AG08396 (cell line): ENCODE results near the gene TUFM.
A peak's percentile ranks its signal among the peaks of the same experiment; 100 is the strongest.
"Not testable (repeated sequence)": the region's sequence is repeated elsewhere in the genome, so short reads cannot be mapped to it uniquely, and the experiment has no call there.

Source experiments
- DNase-seq: peaks from one replicate; pipeline ENCODE4 v3.0.0; 2012; ENCODE audit warnings: low spot score, mixed read lengths

The TUFM gene

DNA sequence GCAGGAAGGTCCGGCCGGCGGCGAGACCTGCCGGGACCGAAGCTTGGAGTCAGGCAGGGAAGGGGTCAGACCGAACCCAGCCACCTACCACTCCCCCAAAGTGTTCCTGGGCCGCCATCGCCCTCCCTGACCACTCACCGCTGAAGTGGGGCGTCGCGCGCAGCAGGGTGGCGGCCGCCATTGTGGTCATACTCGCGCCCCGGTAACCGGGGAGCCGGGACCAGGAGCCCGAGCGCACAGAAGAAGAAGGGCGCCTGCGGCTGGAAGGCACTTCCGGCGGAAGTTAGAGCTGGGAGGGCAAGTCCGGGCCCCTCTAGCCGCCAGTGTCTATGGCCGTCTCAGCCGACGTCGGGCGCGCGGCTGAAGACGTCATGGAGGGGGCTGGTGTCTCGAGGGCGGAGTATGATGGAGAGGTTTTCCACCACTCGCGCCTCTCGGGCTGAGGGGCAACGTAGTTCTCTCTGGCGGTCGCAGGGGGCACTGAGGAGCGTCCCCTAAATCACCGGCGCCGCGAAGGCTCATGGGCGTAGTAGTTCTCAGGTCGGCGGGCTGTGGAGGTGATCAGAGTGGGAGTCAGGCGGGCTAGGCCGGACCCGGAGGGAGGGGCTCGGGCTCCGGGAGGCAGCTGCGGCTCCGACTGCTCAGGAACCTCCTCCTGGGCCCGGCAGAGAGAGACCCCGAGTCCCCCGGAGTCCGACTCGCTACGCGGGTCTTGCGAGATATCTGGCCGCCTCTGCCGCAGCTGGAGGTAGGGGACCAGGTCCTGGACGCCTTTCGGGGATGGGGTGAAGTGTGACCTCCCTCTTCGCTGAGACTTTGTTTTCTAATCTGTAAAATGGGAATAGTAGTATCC is at the start of gene TUFM:
TUFM (minus strand) TSS at position 269 of the 853 bp plus-strand sequence; CDS start at position 190, 79 bp downstream.
- peak; percentile 97 for DNase-seq

DNA sequence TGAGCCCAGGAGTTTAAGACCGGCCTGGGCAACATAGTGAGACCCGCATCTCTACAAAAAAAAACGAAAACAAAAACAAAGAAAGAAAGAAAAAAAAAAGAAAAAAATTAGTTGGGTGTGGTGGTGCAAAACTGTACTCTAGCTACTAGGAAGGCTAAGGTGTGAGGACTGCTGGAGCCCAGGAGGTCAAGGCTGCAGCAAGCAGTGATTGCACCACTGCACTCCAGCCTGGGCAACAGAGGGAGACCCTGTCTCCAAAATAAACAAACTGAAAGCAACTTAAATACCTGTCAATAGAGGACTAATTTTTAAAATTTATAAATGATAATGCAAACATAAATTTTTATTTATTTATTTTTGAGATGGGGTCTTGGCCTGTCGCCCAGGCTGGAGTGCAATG is 49.5 kb upstream of the TUFM start:
- no peak for DNase-seq

DNA sequence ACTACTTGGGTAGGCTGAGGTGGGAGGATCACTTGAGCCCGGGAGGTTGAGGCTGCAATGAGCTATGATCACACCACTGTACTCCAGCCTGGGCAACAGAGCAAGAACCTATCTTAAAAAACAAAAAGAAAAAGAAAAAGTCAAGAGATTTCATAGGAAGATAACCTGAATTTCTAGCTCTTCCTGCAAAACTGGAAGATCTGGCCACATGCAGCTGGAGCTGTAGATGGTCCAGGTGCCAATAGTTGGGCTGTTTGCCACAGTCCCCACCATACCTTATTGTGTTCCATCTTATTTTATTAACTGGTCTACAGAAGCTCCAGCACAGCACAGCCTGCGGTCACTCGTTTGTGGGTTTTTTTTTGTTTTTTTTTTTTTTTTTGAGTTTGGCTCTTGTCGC is 47.1 kb upstream of the TUFM start:
- DNase-seq: no peak

DNA sequence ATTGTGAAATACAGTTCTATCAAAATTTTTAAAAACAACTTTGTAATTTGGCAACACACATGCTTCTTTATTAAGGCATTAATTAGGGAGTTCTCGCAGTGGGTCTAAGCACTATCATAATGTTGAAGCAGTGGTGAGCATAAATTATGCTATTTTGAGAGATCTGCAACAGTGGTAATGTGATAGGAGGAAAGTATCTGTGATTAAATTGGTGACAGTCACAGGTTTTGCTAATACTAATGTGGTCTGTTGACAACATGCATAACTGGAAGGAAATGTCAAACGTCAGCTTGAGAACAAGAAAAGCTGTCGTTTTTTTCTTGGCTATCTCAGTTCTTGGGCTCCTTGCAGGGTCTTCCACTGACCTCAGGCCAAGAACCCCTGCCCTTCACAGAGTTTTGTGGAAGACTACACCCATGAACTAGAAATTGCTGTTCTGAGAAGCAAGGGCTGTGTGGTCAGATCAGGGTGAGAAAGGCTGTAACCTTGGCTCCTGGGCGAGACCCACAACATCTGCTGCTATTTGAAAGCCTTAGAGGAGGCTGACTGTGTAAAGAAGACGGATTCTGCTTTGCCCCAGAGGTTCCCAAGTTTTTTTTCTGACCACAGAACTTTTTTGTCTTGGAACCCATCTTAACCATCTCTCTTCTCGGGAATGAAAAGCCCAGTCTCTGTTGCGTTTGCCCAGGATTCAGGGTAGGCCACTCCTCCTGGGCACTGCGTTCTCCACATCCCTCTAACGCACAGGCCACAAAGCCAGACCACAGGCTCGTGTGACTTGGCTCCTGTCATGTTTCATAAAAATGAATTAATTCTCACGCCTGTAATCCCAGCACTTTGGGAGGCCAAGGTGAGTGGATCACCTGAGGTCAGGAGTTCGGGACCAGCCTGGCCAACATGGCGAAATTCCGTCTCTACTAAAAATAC is 46.1 kb upstream of the TUFM start:
- DNase-seq: no peak

DNA sequence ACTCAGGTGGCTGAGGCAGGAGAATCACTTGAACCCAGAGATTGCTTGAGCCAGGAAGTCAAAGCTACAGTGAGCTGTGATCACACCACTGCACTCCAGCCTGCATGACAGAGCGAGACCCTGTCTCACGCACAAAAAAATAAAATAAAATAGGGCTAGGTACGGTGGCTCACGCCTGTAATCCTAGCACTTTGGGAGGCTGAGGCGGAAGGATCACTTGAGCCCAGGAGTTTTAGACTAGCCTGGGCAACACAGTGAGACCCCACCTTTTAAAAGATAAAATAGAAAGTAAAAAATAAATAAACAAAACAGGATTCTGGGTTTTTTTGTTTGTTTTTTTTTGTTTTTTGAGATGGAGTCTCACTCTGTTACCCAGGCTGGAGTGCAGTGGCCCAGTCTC is 44.2 kb upstream of the TUFM start:
- DNase-seq: not testable (repeated sequence)

DNA sequence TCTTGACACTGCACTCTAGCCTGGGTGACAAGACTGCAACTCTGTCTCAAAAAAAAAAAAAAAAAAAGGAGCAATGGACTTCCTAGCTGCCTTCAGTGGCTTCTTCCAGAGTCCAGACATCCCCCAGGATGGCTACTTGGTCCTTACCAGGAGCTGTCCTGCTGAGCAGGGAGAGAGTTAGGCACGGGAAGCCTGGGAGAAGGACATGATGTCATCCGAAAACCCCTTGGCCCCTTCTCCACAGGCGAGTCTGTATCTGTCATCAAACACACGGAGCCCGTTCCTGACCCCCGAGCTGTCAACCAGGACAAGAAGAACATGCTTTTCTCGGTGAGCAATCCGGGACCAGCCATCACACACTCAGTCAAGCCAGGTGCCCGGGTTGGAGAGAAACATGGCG is 40.8 kb upstream of the TUFM start:
- DNase-seq: no peak

DNA sequence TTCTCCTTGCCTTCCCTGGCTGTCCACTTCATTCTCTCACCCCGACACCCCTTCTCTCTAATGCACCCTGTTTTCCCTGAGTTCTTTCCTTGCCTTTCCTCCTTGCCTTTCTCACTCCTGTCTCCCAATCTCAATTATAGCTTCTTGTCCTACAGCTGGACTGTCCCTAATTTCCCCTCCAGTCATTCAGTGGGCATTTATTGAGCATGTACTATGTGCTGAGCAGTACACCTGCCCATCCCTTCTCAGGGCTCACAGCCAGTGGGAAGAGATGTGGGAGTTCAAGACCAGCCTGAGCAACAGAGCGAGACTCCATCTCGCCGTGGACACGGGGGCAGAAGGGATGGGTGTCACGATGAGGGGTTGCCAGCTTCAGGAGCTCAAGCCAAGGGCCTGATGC is 37.9 kb upstream of the TUFM start:
- no peak for DNase-seq

DNA sequence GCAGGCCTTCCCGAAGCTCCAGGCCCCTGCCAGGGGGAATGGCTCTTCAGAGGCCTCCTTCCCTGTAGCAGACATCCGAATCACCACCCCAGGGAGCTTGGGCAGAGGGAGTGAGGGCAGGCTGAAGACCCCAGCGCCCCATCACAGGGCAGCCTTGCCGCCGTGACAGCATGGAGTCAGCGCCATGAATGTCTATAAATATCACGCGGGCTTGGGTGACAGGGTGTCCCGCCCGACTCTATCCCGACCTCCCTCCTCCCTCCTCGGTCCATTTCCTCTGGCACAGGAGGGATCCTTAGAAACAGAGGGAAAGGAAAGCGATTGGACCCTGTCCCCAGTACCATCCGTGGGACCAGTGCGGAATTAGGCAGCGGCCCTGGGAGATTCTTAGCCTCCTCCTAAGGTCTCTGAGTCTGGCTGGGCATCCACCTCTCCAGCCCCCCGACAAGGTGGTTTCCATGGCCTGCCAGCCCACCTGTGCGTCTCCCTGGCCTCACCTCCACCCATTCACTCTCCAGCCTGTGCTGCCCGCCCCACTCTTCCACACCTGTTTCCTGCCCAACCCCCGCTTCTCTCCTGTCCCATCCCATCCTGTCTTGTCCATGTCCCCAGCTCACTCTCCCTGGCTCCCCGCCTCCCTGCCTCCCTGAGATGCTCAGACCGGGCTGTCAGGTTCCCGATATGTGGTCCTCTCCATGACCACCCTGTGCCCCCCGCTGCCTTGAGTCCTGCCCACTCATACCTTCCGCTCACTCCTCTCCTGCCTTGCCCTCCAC is 37.3 kb upstream of the TUFM start:
- DNase-seq: no peak

DNA sequence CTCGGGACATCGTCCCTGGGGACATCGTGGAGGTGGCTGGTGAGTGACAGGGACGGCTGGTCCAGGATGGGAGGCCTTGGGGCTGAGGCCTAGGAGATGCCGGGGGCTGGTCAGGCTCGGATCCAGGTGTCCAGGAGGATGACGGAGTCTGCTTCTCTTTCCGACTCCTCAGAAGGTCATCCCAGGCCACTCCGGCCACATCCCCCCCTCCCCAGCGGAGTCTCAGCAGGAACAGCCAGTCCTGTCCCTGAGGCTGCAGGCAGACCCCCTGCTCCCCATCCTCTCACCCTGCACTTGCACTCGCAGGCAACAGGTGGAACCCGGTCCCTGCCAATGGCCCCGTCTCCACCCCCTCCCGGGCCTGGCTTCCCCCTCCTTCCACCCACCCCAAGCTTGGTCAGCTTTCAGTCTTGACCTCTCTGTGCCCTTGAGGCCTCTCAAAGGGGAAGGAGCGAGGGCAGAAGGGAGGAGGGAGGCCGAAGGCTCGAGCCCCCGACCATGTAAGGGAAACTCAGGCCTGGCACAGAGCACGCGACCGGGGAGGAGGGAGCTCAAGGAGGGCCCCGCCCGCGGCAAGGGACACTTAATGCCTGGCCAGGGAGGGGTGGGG is 36.5 kb upstream of the TUFM start:
- DNase-seq: no peak

DNA sequence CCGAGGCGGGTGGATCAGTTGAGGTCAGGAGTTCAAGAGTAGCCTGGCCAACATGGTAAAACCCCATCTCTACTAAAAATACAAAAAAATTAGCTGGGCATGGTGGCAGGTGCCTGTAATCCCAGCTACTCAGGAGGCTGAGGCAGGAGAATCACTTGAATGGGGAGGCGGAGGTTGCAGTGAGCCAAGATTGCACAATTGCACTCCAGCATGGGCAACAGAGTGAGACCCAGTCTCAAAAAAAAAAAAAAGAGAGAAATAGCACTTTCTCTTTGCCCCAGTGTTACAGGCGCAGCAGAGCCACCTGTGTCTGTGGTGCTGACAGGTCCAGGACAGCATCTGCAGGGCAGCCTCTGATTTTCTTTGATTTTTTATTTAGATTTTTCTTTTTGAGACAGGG is 35.4 kb upstream of the TUFM start:
- DNase-seq: not testable (repeated sequence)

DNA sequence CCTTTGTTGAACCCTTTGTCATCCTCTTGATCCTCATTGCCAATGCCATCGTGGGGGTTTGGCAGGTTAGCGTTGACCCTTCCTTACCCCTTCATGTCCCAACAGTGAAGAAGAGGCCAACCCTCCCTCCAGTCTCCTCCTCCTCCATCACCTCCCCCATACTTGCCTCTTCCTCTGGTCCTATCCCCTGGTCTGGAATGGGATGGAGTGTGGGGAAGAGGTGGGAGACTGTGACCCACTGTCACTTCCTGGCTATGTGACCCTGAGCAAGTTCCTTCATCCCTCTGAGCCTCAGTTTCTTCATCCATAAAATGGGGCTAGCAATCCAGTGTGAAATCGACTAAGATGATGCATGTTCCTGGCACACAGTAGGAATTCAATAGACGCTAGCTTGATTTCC is 34.8 kb upstream of the TUFM start:
- no peak for DNase-seq

DNA sequence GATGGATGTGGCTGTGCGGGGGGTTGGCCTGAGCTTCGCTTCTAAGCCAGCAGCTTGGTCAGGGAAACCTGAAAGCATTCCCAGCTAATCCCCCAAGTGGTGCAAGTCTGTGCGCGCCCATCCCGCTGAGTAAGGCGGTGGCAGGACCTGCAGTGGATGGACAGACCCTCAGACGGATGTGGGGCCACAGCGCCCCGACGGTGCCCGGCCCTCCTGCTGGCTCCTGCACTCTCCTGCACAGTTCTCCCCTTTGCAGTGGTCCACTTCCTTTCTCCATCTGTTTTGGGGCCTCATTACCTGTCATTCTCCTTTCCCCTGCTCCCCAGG is 34.4 kb upstream of the TUFM start:
- DNase-seq: no peak

DNA sequence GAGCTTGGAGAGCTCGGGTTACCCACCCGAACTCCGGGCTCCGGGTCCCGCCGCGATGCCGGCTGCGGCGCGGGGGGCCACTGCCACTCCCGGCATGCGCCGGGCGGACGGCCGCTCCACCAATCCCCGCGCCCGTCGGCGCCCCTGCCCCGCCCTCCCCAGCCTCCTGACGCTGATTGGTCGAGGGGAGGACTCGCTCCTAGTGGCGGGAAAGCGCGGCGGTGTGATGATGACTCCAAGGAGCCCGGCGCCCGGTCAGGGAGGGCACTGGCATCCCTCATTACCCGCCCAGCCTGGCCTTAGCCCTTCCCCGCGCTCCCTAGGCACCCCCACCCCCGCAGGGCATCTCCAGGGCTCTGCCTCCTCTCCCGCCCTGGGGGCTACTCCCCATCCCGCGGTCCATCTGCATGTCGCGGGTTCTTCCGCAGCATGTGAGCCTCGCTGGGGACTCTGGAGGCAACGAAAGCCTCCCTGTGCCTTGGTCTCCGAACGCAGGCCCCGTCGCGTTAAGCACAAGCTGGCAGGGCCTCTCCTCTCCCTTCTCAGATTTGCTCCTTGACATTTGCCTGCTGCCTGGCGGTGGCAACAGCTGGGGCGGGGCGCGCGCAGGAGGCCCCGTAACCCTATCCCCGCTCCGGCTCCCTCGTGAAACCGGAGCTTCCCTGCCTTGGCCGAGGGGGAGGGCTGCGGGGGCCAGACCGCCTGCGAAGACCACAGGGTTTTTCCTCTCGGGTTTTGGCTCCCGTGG is 33.9 kb upstream of the TUFM start:
- peak; percentile 99 for DNase-seq

DNA sequence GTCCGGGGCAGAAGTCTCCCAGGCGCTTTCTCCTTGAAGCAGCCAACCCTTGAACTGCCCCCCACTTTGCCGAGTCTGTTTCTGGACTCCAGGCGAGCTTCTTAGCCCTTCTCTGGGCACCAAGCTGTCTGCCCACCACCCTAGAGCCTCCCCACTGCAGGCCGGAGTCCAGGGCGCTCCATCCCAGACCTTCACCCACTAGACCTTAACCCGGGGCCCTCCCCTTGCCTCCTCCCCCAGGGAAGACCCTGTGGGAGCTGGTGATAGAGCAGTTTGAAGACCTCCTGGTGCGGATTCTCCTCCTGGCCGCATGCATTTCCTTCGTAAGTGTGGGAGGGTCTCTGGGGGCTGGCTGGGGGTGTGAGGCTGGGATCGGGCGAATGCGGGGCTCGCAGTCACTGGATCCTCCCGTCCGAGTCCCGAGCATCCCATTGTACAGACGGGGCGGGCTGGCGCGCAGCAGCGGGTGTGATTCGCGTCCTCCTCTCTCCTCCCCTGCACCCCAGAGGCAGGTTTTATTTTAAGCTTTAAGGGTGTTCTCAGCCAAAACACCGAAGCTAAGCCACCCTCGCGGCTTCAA is 33.2 kb upstream of the TUFM start:
- DNase-seq: no peak

DNA sequence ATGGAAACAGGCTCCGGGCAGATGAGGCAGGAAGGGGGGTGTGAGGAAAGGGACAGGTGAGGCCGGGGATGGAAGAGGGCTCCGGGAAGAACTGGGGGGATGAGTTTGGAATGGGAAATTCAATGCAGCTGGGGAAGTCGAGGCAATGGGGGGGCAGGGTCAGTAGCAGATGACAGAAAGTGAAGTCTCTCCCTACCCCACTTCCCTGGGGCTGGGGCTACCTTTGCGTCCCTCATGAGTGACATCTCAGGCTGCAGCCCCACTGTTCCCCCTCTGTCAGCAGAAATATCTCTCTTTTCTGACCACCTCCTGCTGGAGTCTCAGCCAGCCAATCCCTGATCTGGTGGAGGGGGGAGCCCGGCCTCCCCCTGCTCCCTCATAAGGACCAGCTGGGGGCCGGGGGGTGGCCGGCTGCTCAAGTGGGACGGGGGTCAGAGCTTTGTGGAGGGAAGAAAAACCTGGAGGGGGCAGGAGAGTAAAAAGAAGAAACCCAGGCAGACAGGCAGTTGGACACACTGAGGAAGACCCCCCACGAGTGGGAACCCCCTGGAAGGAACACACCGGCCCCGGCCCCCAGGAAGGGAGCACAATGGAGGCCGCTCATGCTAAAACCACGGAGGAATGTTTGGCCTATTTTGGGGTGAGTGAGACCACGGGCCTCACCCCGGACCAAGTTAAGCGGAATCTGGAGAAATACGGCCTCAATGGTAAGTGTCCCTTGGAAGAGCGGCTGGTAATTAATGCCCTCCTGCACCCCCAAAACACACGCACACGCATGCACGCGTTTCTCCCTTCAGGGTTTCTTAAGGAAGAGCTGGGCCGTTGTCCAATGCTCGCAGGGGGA is 32.2 kb upstream of the TUFM start, which contains the start of gene ATP2A1:
ATP2A1 (plus strand) TSS at position 406 of the 844 bp plus-strand sequence; CDS start at position 590, 184 bp downstream.
- no peak for DNase-seq

DNA sequence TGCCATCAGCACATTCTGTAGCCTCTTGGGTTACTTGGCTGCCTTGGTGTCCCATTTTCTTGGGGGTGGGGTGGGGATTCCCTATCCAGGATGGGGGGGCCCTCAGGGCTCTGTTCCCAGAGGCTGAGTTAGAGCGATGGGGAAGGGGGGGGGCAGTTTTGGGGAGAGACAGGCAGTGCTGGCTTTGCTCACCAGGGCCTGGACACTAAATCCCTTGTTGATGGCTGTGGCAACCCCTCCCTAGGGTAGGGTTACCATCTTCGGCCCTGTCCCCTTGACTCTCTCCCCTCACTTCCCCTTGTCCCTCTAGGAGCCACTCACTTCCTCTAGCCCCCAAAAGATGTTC is 31.5 kb upstream of the TUFM start:
- DNase-seq: no peak

DNA sequence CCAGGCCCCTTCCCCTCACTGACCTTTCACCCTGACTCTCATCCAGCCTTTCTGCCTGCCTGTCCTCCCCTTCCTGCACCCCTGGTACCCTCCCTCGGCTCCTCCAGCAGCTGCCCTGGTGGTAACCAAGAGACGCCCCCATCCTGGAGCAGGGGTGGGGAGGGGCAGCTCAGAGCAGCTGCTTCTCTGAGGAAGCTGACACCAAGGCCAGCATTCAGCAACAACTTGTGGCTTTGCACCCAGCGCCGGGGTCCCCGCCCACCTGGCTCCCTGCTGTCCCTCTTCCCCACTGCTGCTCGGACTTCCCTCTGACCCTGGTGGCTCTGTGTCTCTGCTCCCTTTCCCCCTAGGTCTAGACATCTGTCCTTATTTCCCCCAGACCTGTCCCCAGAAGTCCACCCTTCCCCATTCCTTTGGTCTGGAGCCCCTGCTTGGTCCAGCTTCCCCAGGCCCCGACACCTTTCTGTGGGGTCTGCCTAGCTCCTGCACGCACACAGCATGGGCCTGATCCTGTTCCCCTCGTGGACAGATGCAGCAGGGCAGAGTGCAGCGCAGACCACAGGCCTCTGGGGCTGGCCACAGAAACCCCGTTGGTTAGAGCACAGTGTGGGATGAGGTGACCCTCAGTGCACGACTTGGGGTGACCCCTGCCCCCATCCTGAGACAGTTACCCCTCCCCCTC is 31.0 kb upstream of the TUFM start:
- DNase-seq: no peak

DNA sequence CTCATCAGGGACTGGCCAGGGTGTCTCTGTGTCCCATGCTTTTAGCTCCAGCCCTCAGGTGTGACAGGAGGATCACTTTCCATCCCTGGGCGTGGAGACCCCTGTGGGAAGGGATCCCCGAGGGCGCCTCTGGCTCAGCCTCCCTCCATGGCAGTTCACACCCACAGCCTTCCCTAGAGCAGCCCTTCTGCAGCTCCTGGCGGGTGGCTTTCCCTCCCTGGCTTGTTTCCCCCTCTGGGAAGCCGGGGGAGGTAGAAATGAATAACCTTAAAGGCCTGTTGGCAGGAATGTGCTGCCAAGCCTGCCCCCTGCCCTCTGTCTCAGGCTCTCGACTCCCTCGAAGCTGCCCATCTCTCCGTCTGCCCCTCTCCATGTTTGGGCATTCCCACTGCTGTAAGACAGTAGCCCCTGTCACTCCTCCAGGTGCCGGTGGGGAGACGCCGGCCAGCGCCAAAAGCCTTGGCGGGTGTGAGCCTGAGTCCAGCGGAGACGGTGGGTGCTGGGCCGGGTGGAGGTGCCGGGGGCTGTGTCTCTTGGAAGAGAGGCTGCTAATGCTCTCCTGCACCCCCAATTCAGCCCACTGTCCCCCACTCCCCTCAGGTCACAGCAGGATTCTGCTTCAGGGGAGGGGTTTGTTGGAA is 30.0 kb upstream of the TUFM start:
- DNase-seq: no peak
